Subcutaneous adipose tissue (tissue), 4 donors: ENCODE results near the gene ADPRM. TPM values are rescaled to one million over a fixed set of nuclear protein-coding genes. Genes with fewer than 3 reads are reported as not detected.

Source experiments
- CTCF ChIP-seq: fragments of 450-650 bp; IDR thresholded peaks from one replicate; pipeline ENCODE4 v1.5.1; 2016; ENCODE audit warnings: low read depth, mild to moderate bottlenecking, control low read depth, antibody characterized with exemption, moderate library complexity
- total RNA-seq, 4 donors: library from RNA; depleted of rRNA; stranded (reverse); fragments of >200 nt; gene quantifications; one replicate each; pipeline ENCODE4 v1.1.0, GENCODE V29; 2016

Gene ADPRM
- total RNA-seq, 4 donors from 2014 or later: 13.4 to 20.5 (median 16.2) TPM

GRCh38 chr17:10702574-10702973, 5.2 kb downstream of the ADPRM start:
- TF ChIP-seq CTCF: no peak

- TF ChIP-seq CTCF: no peak
These were observed 8.3 kb downstream of the ADPRM start for GRCh38 chr17:10705727-10706126.

GRCh38 chr17:10713318-10713717, 15.9 kb downstream of the ADPRM start:
- TF ChIP-seq CTCF: no peak

- no peak for TF ChIP-seq CTCF
These were observed 18.8 kb downstream of the ADPRM start for GRCh38 chr17:10716218-10716617.

- TF ChIP-seq CTCF: no peak
These were observed 21.2 kb downstream of the ADPRM start for GRCh38 chr17:10718547-10718946.

GRCh38 chr17:10724546-10725195, 27.3 kb downstream of the ADPRM start:
- no peak for TF ChIP-seq CTCF

GRCh38 chr17:10725262-10725661, 27.9 kb downstream of the ADPRM start:
- TF ChIP-seq CTCF: no peak
